HEK293 (cell line): Measurements from ENCODE around the gene PIGP.

Experiments used
- EGR2 ChIP-seq: fragments of 450-650 bp; formaldehyde crosslinking; IDR thresholded peaks from 2 replicates; pipeline ENCODE4 v1.5.1; 2016; ENCODE audit warnings: low read depth, missing biosample characterization, missing genetic modification characterization
- GFI1B ChIP-seq: fragments of 450-650 bp; formaldehyde crosslinking; IDR thresholded peaks from 2 replicates; pipeline ENCODE4 v1.5.1; 2016; ENCODE audit warnings: missing biosample characterization, missing genetic modification characterization
- HOXD13 ChIP-seq: sonication (generic); formaldehyde crosslinking; IDR thresholded peaks from 2 replicates; pipeline ENCODE4 v1.8.0; 2022; ENCODE audit warnings: missing genetic modification reagents, borderline replicate concordance
- KLF10 ChIP-seq: fragments of 450-650 bp; IDR thresholded peaks from 2 replicates; pipeline ENCODE4 v1.5.1; 2018; ENCODE audit warnings: missing biosample characterization, mild to moderate bottlenecking, missing genetic modification characterization
- KLF7 ChIP-seq: fragments of 450-650 bp; formaldehyde crosslinking; IDR thresholded peaks from 2 replicates; pipeline ENCODE4 v1.5.1; 2016; ENCODE audit warnings: missing biosample characterization, missing genetic modification characterization, borderline replicate concordance
- PRDM4 ChIP-seq: fragments of 450-650 bp; formaldehyde crosslinking; IDR thresholded peaks from 2 replicates; pipeline ENCODE4 v1.5.1; 2017; ENCODE audit warnings: missing biosample characterization, missing genetic modification characterization
- RBAK ChIP-seq: fragments of 450-650 bp; formaldehyde crosslinking; IDR thresholded peaks from 2 replicates; pipeline ENCODE4 v1.5.1; 2016; ENCODE audit warnings: missing biosample characterization, missing genetic modification characterization
- ZBTB21 ChIP-seq: fragments of 450-650 bp; formaldehyde crosslinking; IDR thresholded peaks from 2 replicates; pipeline ENCODE4 v1.5.1; 2017; ENCODE audit warnings: missing biosample characterization, missing genetic modification characterization
- ZBTB48 ChIP-seq: fragments of 450-650 bp; formaldehyde crosslinking; IDR thresholded peaks from 2 replicates; pipeline ENCODE4 v1.5.1; 2016; ENCODE audit warnings: missing biosample characterization, missing genetic modification characterization
- ZFP41 ChIP-seq: fragments of 450-650 bp; formaldehyde crosslinking; IDR thresholded peaks from 2 replicates; pipeline ENCODE4 v1.5.1; 2016; ENCODE audit warnings: missing biosample characterization, missing genetic modification characterization, borderline replicate concordance
- ZNF10 ChIP-seq: fragments of 450-650 bp; formaldehyde crosslinking; IDR thresholded peaks from 2 replicates; pipeline ENCODE4 v1.5.1; 2017; ENCODE audit warnings: missing biosample characterization, missing genetic modification characterization
- ZNF114 ChIP-seq: fragments of 450-650 bp; formaldehyde crosslinking; IDR thresholded peaks from 2 replicates; pipeline ENCODE4 v1.5.0; 2017; ENCODE audit warnings: missing biosample characterization, missing genetic modification characterization
- ZNF146 ChIP-seq: fragments of 450-650 bp; formaldehyde crosslinking; IDR thresholded peaks from 2 replicates; pipeline ENCODE4 v1.5.1; 2016; ENCODE audit warnings: missing biosample characterization, missing genetic modification characterization
- ZNF274 ChIP-seq, 2 experiments: fragments of 200-500 bp in 1 of 2; fragments of 450-650 bp in 1 of 2; sonication (Bioruptor generic) in 1 of 2; formaldehyde crosslinking in 1 of 2; IDR thresholded peaks; 2 replicates each; pipeline versions ENCODE4 v1.5.1 to v1.6.1; 2014 to 2016; ENCODE audit warnings: borderline replicate concordance in 1 of 2, inconsistent platforms in 1 of 2, low read length in 1 of 2, missing biosample characterization in 1 of 2, missing genetic modification characterization in 1 of 2
- ZNF335 ChIP-seq: fragments of 450-650 bp; formaldehyde crosslinking; conservative IDR thresholded peaks from 2 replicates; pipeline ENCODE4 v1.5.1; 2016; ENCODE audit warnings: missing biosample characterization, missing genetic modification characterization
- ZNF404 ChIP-seq: fragments of 450-650 bp; formaldehyde crosslinking; IDR thresholded peaks from 2 replicates; pipeline ENCODE4 v1.5.1; 2017; ENCODE audit warnings: missing biosample characterization, missing genetic modification characterization
- ZNF449 ChIP-seq: fragments of 450-650 bp; formaldehyde crosslinking; IDR thresholded peaks from 2 replicates; pipeline ENCODE4 v1.5.1; 2017; ENCODE audit warnings: missing biosample characterization, mild to moderate bottlenecking, missing genetic modification characterization, moderate library complexity
- ZNF558 ChIP-seq: fragments of 450-650 bp; formaldehyde crosslinking; IDR thresholded peaks from 2 replicates; pipeline ENCODE4 v1.5.1; 2016; ENCODE audit warnings: missing biosample characterization, missing genetic modification characterization
- ZNF664 ChIP-seq: fragments of 450-650 bp; formaldehyde crosslinking; IDR thresholded peaks from 2 replicates; pipeline ENCODE4 v1.5.1; 2016; ENCODE audit warnings: missing biosample characterization, missing genetic modification characterization
- ZNF768 ChIP-seq: fragments of 450-650 bp; formaldehyde crosslinking; IDR thresholded peaks from 2 replicates; pipeline ENCODE4 v1.5.1; 2018; ENCODE audit warnings: missing biosample characterization, mild to moderate bottlenecking, missing genetic modification characterization
- ZNF777 ChIP-seq: fragments of 450-650 bp; formaldehyde crosslinking; IDR thresholded peaks from 2 replicates; pipeline ENCODE4 v1.5.1; 2017; ENCODE audit warnings: missing biosample characterization, missing genetic modification characterization, borderline replicate concordance
- ZNF843 ChIP-seq: fragments of 450-650 bp; formaldehyde crosslinking; IDR thresholded peaks from 2 replicates; pipeline ENCODE4 v1.5.1; 2016; ENCODE audit warnings: missing biosample characterization, missing genetic modification characterization
- ZSCAN30 ChIP-seq: fragments of 450-650 bp; IDR thresholded peaks from 2 replicates; pipeline ENCODE4 v1.5.1; 2018; ENCODE audit warnings: missing biosample characterization, mild to moderate bottlenecking, missing genetic modification characterization, moderate library complexity
- TF ChIP-seq, protein P1 (sequence below): fragments of 450-650 bp; formaldehyde crosslinking; IDR thresholded peaks from 2 replicates; pipeline ENCODE4 v1.5.1; 2016; ENCODE audit warnings: missing biosample characterization, missing genetic modification characterization
- TF ChIP-seq, protein P2 (sequence below): fragments of 450-650 bp; formaldehyde crosslinking; IDR thresholded peaks from 2 replicates; pipeline ENCODE4 v1.5.1; 2016; ENCODE audit warnings: missing biosample characterization, missing genetic modification characterization
- TF ChIP-seq, protein P3 (sequence below): fragments of 450-650 bp; formaldehyde crosslinking; IDR thresholded peaks from 2 replicates; pipeline ENCODE4 v1.5.1; 2016; ENCODE audit warnings: missing biosample characterization, missing genetic modification characterization, borderline replicate concordance

PIGP gene

DNA sequence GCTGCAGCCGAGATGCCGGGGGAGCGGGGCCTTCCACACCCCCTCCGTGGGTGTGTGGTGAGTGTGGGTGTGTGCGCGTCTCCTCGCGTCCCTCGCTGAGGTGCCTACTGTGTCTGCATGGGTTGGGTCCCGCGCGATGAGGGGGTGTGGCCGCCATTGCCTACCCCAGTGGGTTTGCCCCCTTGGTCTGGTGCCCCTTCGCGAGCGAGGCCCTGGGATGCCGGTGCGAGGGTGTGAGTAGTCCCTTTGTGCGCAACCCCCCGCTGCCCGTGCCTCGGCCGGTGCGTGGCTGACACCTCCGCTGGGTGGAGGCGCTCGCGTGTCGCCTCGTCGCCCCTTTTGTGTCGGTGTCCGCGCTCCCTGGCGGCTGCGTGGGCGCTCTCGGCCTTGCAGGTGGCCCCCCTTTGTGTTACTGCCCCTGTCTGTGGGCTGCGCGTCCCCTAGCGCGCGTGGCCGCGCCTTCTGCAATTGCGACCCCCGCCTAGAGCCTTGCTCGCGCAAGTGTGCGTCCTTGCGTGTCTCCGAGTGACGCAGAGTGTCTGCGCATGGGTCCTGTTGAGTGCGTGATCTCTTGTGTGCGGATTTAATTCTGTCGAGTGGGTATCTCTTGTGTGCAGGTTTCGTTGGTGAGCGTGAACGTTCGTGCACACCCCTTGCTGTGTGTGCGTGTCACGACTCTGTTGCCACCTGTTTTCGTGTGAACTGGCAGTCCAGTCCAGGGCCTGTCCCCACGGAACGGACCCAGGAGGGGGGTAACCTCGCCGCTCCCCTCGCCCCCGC is 736 bp upstream of the PIGP start (continued):
- TF ChIP-seq EGR2 (peak; percentile 96), ZNF843 (tag by site-specific recombination) (no peak), ZNF10 (tag by site-specific recombination) (no peak; the same call in 1 of the 2 replicates), ZSCAN30 (tag by site-specific recombination) (no peak), ZNF449 (tag by site-specific recombination) (no peak), ZBTB48 (tag by site-specific recombination) (peak; percentile 89), KLF7 (tag by site-specific recombination) (peak; percentile 59; the same call in 1 of the 2 replicates), ZNF404 (tag by site-specific recombination) (no peak), ZNF114 (tag by site-specific recombination) (no peak), PRDM4 (tag by site-specific recombination) (peak; percentile 39; the same call in 1 of the 2 replicates), ZNF274 (IDR thresholded peaks at IDR 0.05; ENCODE audit: low read length) (no peak), ZNF274 (tag by site-specific recombination; IDR thresholded peaks at IDR 0.05; ENCODE audit: borderline replicate concordance) (no peak), ZNF335 (peak; percentile 92), GFI1B (tag by site-specific recombination) (no peak), ZFP41 (tag by site-specific recombination) (no peak), HOXD13 (CRISPR knock-in tag) (no peak), ZNF146 (tag by site-specific recombination) (peak; percentile 21; the same call in 1 of the 2 replicates), ZBTB21 (tag by site-specific recombination) (peak; percentile 6; the same call in 1 of the 2 replicates), ZNF777 (tag by site-specific recombination) (peak; percentile 40; the same call in 1 of the 2 replicates), KLF10 (tag by site-specific recombination) (peak; percentile 88), ZNF768 (tag by site-specific recombination) (peak; percentile 9; the same call in 1 of the 2 replicates), RBAK (no peak), ZNF558 (no peak), ZNF664 (tag by site-specific recombination) (no peak)
- TF ChIP-seq, protein P1, sequence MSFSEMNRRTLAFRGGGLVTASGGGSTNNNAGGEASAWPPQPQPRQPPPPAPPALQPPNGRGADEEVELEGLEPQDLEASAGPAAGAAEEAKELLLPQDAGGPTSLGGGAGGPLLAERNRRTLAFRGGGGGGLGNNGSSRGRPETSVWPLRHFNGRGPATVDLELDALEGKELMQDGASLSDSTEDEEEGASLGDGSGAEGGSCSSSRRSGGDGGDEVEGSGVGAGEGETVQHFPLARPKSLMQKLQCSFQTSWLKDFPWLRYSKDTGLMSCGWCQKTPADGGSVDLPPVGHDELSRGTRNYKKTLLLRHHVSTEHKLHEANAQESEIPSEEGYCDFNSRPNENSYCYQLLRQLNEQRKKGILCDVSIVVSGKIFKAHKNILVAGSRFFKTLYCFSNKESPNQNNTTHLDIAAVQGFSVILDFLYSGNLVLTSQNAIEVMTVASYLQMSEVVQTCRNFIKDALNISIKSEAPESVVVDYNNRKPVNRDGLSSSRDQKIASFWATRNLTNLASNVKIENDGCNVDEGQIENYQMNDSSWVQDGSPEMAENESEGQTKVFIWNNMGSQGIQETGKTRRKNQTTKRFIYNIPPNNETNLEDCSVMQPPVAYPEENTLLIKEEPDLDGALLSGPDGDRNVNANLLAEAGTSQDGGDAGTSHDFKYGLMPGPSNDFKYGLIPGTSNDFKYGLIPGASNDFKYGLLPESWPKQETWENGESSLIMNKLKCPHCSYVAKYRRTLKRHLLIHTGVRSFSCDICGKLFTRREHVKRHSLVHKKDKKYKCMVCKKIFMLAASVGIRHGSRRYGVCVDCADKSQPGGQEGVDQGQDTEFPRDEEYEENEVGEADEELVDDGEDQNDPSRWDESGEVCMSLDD (tag by site-specific recombination) = peak; percentile 98
- TF ChIP-seq, protein P2, sequence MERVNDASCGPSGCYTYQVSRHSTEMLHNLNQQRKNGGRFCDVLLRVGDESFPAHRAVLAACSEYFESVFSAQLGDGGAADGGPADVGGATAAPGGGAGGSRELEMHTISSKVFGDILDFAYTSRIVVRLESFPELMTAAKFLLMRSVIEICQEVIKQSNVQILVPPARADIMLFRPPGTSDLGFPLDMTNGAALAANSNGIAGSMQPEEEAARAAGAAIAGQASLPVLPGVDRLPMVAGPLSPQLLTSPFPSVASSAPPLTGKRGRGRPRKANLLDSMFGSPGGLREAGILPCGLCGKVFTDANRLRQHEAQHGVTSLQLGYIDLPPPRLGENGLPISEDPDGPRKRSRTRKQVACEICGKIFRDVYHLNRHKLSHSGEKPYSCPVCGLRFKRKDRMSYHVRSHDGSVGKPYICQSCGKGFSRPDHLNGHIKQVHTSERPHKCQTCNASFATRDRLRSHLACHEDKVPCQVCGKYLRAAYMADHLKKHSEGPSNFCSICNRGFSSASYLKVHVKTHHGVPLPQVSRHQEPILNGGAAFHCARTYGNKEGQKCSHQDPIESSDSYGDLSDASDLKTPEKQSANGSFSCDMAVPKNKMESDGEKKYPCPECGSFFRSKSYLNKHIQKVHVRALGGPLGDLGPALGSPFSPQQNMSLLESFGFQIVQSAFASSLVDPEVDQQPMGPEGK (tag by site-specific recombination) = peak; percentile 93
- TF ChIP-seq, protein P3, sequence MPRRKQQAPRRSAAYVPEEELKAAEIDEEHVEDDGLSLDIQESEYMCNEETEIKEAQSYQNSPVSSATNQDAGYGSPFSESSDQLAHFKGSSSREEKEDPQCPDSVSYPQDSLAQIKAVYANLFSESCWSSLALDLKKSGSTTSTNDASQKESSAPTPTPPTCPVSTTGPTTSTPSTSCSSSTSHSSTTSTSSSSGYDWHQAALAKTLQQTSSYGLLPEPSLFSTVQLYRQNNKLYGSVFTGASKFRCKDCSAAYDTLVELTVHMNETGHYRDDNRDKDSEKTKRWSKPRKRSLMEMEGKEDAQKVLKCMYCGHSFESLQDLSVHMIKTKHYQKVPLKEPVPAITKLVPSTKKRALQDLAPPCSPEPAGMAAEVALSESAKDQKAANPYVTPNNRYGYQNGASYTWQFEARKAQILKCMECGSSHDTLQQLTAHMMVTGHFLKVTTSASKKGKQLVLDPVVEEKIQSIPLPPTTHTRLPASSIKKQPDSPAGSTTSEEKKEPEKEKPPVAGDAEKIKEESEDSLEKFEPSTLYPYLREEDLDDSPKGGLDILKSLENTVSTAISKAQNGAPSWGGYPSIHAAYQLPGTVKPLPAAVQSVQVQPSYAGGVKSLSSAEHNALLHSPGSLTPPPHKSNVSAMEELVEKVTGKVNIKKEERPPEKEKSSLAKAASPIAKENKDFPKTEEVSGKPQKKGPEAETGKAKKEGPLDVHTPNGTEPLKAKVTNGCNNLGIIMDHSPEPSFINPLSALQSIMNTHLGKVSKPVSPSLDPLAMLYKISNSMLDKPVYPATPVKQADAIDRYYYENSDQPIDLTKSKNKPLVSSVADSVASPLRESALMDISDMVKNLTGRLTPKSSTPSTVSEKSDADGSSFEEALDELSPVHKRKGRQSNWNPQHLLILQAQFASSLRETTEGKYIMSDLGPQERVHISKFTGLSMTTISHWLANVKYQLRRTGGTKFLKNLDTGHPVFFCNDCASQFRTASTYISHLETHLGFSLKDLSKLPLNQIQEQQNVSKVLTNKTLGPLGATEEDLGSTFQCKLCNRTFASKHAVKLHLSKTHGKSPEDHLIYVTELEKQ (tag by site-specific recombination) = no peak
